Fibroblast of gingiva (primary cell): Measurements from ENCODE around the gene RBM44.
"Not testable (repeated sequence)": the region's sequence is repeated elsewhere in the genome, so short reads cannot be mapped to it uniquely, and the experiment has no call there.

Source experiments
- DNase-seq: peaks from one replicate; pipeline ENCODE4 v3.0.0-alpha.2; 2011; ENCODE audit warnings: low read depth

The RBM44 gene

GRCh38 chr2:237782181-237782580 lies 16.4 kb upstream of the RBM44 start:
- no peak for DNase-seq

DNA sequence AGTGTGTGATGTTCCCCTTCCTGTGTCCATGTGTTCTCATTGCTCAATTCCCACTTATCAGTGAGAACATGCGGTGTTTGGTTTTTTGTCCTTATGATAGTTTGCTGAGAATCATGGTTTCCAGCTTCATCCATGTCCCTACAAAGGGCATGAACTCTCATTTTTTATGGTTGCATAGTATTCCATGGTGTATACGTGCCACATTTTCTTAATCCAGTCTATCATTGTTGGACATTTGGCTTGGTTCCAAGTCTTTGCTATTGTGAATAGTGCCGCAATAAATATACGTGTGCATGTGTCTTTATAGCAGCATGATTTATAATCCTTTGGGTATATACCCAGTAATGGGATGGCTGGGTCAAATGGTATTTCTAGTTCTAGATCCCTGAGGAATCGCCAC lies 14.9 kb upstream of the RBM44 start:
- not testable (repeated sequence) for DNase-seq

- no peak for DNase-seq
Measured at GRCh38 chr2:237786936-237787335, 11.6 kb upstream of the RBM44 start.

DNA sequence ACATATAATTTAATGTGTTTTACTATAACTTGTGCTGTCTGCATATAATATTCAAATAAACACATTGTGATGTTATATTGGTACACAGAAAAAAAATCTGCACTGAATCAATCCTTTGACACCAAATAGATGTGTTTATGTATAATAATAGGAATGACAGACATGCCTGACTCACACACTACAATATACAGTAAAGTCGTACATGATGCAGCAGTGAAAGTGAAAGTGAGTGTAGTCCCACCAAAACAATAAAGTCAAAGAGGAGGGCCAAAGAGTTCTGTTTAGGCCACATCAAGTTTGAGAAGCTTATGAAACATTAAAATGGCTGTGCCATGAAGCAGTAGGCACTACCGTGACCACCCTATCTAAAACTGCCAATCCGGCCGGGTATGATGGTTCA lies 8.2 kb upstream of the RBM44 start:
- DNase-seq: no peak

DNA sequence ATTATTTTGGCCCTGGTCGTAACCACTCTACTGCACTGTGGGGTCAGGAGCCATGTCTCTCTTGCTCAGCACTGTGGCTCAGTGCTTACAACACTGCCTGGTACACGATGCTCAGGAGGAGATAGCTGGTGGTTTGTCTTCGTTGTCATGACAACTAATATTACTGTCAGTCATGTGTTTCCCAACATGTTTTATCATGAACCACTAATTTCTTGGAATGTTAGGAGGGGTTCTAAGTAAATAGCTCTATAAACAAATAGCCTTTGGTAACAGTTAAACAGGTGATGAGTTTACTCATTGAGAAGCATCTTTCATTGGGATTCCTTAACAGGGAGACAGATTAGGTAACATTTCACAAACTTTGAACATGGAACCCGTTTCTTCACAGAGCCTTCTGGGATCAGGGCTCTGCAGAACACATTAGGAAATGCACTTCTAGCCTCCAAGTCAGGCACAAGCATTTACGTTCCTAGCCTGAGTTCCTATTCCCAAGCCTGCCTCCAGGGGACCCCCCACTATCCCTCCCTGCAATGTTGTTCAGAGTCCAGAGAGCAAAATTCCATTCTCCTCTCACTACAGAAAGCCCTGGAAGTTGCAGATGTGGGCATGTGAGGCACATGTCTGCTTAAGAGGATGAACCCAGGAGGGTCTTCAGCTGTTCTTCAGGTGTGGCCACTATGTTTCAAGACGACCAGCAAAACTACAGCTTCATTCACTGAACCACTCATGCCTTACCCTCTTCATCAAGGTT lies 6.4 kb upstream of the RBM44 start:
- DNase-seq: no peak

DNA sequence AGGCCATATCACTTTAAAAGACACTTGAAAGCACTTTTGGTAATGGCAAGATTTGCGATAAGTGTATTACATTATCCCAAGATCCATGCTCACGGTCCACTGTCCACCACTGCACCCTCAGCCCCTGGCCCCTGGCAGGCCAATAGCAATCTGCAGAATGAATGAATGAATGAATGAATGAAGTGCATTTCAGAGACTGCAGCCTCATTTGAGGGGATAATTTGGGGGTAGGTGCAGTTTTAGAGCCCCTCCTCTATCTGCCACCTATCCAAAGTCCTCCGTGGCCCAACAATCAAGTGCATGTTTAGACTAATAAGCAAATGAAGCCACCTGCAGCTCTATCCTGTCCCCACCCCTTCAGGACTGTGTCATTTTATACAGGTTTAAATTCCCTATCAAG lies 1.3 kb upstream of the RBM44 start:
- no peak for DNase-seq

GRCh38 chr2:237799060-237799428 lies 465 bp downstream of the RBM44 start:
- DNase-seq: no peak

DNA sequence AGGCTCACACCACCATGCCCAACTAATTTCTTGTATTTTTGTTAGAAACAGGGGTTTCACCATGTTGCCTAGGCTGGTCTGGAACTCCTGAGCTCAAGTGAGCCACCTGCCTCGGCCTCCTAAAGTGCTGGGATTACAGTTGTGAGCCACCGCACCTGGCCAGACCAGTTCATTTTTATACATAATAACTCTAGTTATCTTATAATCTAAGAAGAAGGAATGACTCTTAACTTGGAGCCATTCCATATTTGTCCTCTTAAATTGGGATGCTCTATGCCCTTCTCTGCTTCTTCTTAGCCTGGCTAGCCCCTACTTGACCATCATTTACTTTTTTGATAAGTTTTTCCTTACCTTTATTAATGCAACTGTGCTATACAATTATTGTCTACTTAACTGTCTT lies 2.9 kb downstream of the RBM44 start:
- DNase-seq: no peak

GRCh38 chr2:237806334-237806733 lies 7.8 kb downstream of the RBM44 start:
- DNase-seq: no peak

GRCh38 chr2:237815637-237816036 lies 17.1 kb downstream of the RBM44 start:
- DNase-seq: no peak

- no peak for DNase-seq
Measured at GRCh38 chr2:237816531-237816930, 18.0 kb downstream of the RBM44 start.

DNA sequence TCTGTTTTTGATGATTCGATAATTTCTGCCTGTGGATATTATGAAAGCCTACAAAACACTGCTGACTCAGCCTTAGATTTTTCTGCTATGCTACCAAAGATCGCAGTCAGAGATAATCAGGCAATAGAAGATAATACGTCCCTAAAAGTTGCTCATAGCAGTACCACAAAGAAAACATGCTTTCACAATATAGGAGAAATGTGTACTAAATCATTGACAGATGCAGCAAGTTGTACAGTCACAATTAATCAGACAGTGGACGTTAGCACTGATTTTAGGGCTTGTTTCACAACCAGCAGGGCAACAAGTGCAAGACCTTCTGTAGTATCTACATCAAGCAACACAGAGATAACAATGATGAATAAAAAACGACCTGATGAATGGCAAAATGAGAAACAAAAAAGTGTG lies 19.5 kb downstream of the RBM44 start:
- peak; percentile 72 for DNase-seq

- no peak for DNase-seq
Measured at GRCh38 chr2:237819231-237819630, 20.7 kb downstream of the RBM44 start.

DNA sequence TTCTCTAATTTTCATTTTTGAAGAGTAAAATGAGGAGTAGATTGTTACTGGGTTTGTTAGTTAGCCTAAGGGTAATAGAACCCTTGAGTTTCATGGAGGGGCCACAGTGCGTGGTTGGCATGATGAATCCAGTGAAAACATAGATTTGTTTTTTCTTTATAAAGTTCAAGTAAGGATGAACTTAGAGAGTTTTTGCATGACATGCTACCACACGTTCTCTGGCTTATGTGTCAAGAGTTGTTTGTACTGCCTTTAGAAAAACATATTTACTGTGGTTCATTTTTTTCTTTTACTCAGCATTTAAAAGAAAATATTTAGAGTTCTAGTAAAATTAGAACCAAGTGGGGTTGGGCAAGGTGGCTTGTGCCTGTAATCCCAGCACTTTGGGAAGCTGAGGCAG lies 21.8 kb downstream of the RBM44 start:
- no peak for DNase-seq

DNA sequence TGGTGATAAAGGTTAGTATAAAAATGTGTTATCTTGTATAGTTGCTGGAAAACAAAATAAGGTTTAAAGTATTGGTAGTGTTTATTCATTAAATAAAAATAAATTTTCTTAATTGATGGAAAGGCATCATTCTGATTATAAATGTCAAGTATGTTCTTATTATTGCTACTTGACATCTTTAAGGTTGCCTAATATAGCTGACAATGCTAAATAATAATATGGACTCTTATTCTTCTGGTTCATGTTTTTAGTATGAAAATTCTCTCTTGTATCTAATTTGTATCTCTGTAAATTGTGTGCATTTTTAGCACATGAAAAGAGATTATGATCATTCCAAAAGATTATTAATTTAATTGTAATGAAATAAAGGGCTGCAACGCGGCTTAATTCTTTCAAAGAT lies 25.0 kb downstream of the RBM44 start:
- DNase-seq: no peak

GRCh38 chr2:237824085-237824484 lies 25.5 kb downstream of the RBM44 start:
- no peak for DNase-seq

DNA sequence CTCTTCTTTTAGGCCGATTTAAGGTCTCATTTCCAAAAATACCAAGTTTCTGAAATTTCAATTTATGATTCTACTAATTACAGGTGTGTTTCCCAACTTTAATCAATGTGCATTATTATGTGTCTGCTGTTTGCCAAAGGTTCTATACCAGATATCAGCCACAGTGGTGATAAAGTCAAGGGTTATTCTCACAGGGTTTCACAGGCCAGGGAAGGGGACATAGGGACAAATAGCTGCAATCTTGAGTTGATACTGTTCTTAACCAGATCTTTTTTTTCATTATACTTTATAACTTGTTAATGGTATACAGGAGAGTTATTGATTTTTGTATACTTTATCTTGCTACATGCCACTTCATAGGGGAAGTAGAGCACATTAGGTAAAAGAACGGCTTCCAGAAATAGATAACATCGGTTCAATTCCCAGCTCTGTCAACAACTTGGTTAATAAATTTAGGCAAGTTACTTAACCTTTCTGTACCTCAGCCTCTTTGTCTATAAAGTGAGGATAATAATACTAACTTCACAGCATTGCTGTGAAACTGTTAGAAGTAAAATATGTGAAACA lies 28.9 kb downstream of the RBM44 start:
- no peak for DNase-seq

DNA sequence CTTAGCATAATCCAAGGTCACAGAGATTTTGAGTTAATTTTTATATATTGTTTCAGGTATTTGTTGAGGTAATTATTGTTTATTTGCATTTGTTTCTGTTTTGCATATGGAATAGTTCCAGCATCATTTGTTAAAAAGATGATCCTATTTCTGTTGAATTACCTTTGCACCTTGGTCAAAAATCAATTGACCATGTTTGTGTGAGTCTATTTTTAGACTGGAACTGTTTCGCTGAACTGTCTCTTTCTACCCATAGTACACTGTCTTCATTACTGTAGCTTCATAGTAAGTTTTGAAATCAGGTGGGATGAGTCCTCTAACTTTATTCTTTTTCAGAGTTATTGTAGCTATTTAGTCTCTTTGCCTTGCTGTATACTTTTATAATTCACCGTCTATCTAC lies 31.9 kb downstream of the RBM44 start:
- DNase-seq: no peak

- no peak for DNase-seq
Measured at GRCh38 chr2:237833546-237833945, 35.0 kb downstream of the RBM44 start.

DNA sequence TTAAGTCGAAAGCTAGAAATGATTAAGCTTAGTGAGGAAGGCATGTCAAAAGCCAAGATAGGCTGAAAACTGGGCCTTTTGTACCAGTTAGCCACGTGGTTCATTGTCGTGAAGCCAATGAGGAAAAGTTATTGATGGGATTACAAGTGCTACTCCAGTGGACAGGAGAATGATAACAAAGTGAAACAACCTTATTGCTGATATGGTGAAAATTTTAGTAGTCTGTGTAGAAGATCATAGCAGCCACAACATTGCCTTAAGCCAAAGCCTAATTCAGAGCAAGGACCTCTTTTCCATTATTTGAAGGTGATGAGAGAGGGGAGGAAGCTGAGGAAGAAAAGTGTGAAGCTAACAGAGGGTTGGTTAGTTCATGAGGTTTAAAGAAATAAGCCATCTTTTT lies 36.8 kb downstream of the RBM44 start:
- DNase-seq: no peak

GRCh38 chr2:237841051-237841450 lies 42.5 kb downstream of the RBM44 start:
- DNase-seq: no peak

DNA sequence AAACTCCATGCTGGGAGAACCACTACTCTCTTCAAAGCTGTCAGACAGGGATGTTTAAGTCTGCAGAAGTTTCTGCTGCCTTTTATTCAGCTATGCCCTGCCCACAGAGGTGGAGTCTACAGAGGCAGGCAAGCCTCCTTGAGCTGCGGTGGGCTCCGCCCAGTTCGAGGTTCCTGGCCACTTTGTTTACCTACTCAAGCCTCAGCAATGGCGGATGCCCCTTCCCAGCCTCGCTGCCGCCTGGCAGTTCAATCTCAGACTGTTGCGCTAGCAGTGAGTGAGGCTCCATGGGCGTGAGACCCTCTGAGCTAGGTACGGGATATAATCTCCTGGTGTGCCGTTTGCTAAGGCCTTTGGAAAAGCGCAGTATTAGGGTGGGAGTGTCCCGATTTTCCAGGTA lies 50.4 kb downstream of the RBM44 start:
- not testable (repeated sequence) for DNase-seq

DNA sequence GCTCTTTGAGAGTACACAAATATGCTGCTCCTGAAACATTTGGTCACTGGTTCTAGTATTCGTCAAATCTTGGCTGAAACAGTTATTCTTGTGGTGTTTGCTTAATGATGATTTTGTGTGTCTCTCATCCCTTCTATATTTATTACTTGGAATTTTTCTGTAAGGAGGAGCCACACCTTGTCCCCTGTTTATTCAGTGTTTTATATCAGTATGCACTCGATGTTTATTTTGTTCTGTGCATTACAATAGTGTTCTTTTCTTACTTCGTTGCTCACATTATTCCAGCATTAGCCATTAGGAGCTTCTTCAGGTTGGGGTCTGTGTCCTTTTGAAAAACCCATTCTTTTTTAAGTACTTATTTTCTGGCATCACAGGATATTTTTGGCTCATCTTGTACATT lies 55.7 kb downstream of the RBM44 start:
- no peak for DNase-seq

DNA sequence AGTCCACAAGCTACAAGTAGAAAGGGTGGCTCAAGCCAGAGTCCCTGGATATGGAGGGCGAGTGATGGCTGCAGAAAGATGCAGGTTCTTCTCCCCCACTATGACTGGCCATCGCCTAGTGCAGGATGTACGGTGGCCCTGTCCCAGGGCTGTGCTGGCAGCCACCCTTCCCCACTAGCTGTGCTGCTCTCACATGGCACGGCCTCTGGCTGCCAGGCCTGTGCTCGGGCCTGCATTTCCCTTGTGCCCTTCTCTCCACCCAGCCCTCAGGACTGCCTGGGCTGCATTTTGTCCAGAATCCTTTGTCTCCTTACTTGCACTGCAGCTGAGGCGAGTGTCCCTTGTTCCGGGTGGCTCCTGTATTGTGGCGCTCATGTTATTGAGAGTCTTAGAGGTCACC lies 59.2 kb downstream of the RBM44 start:
- DNase-seq: no peak
